Measurements from ENCODE around the gene ACTR1B.
"Not testable (repeated sequence)": the region's sequence is repeated elsewhere in the genome, so short reads cannot be mapped to it uniquely, and the experiment has no call there.

Gene ACTR1B

GRCh38 chr2:97688062-97688827, 24.4 kb upstream of the ACTR1B start:
- no peak for DNase-seq

GRCh38 chr2:97687235-97687634, 23.4 kb upstream of the ACTR1B start:
- DNase-seq = not testable (repeated sequence)

GRCh38 chr2:97678298-97678697, 14.5 kb upstream of the ACTR1B start:
- no peak for DNase-seq

GRCh38 chr2:97677480-97677879, 13.6 kb upstream of the ACTR1B start:
- DNase-seq = no peak

- DNase-seq = no peak
Measured at GRCh38 chr2:97676620-97677019, 12.8 kb upstream of the ACTR1B start.

GRCh38 chr2:97675430-97676113, 11.7 kb upstream of the ACTR1B start:
- DNase-seq = no peak

- no peak for DNase-seq
Measured at GRCh38 chr2:97673915-97674283, 10.1 kb upstream of the ACTR1B start.

GRCh38 chr2:97673182-97673914, 9.5 kb upstream of the ACTR1B start:
- DNase-seq = no peak

- not testable (repeated sequence) for DNase-seq
Measured at GRCh38 chr2:97672606-97673140, 8.8 kb upstream of the ACTR1B start.

GRCh38 chr2:97671526-97671925, 7.7 kb upstream of the ACTR1B start:
- no peak for DNase-seq

- no peak for DNase-seq
Measured at GRCh38 chr2:97670471-97670870, 6.6 kb upstream of the ACTR1B start.

- no peak for DNase-seq
Measured at GRCh38 chr2:97669448-97669847, 5.6 kb upstream of the ACTR1B start, which contains the start of gene C2orf92. Gene C2orf92, plus strand, starts transcription at chr2:97669713. Its CDS starts 76 bp downstream, at chr2:97669789.

- no peak for DNase-seq
Measured at GRCh38 chr2:97664636-97664970, 759 bp upstream of the ACTR1B start.

- DNase-seq = peak in 1 of 2 experiments; percentile 75
Measured at GRCh38 chr2:97663626-97663961, 250 bp downstream of the ACTR1B start.

- no peak for DNase-seq
Measured at GRCh38 chr2:97662895-97663625, 784 bp downstream of the ACTR1B start.

- no peak for DNase-seq
Measured at GRCh38 chr2:97662386-97662894, 1.4 kb downstream of the ACTR1B start.

- DNase-seq = no peak
Measured at GRCh38 chr2:97661927-97662326, 1.9 kb downstream of the ACTR1B start.

- DNase-seq = no peak
Measured at GRCh38 chr2:97660775-97661389, 3.0 kb downstream of the ACTR1B start.

- no peak for DNase-seq
Measured at GRCh38 chr2:97660044-97660774, 3.6 kb downstream of the ACTR1B start.

- DNase-seq = no peak
Measured at GRCh38 chr2:97659256-97660043, 4.4 kb downstream of the ACTR1B start.

- DNase-seq = no peak
Measured at GRCh38 chr2:97658691-97659157, 5.1 kb downstream of the ACTR1B start.
